ENCODE results near the gene HNRNPL.
"Not testable (repeated sequence)": the region's sequence is repeated elsewhere in the genome, so short reads cannot be mapped to it uniquely, and the experiment has no call there.

HNRNPL gene

GRCh38 chr19:38849860-38850435 lies at the start of gene HNRNPL:
Gene HNRNPL, minus strand, starts transcription at chr19:38849986. Its CDS starts 20 bp downstream, at chr19:38849966.
- peak; percentile 94 for DNase-seq (ENCODE audit: low spot score)

GRCh38 chr19:38898788-38899446 lies 49.1 kb upstream of the HNRNPL start:
- no peak for DNase-seq (ENCODE audit: low spot score)

GRCh38 chr19:38894968-38895367 lies 45.2 kb upstream of the HNRNPL start:
- DNase-seq (ENCODE audit: low spot score): no peak

GRCh38 chr19:38893341-38893771 lies 43.6 kb upstream of the HNRNPL start:
- no peak for DNase-seq (ENCODE audit: low spot score)

- DNase-seq (ENCODE audit: low spot score): no peak
Measured at GRCh38 chr19:38892841-38893240, 43.1 kb upstream of the HNRNPL start.

- DNase-seq (ENCODE audit: low spot score): no peak
Measured at GRCh38 chr19:38891771-38892170, 42.0 kb upstream of the HNRNPL start.

- no peak for DNase-seq (ENCODE audit: low spot score)
Measured at GRCh38 chr19:38890686-38891085, 40.9 kb upstream of the HNRNPL start.

GRCh38 chr19:38889803-38890202 lies 40.0 kb upstream of the HNRNPL start:
- no peak for DNase-seq (ENCODE audit: low spot score)

- DNase-seq (ENCODE audit: low spot score): no peak
Measured at GRCh38 chr19:38888876-38889275, 39.1 kb upstream of the HNRNPL start.

GRCh38 chr19:38884691-38885090 lies 34.9 kb upstream of the HNRNPL start:
- not testable (repeated sequence) for DNase-seq (ENCODE audit: low spot score)

- DNase-seq (ENCODE audit: low spot score): no peak
Measured at GRCh38 chr19:38883286-38883685, 33.5 kb upstream of the HNRNPL start.

- DNase-seq (ENCODE audit: low spot score): no peak
Measured at GRCh38 chr19:38880882-38881609, 31.3 kb upstream of the HNRNPL start.

GRCh38 chr19:38880076-38880881 lies 30.5 kb upstream of the HNRNPL start:
- no peak for DNase-seq (ENCODE audit: low spot score)

- DNase-seq (ENCODE audit: low spot score): no peak
Measured at GRCh38 chr19:38879400-38879751, 29.6 kb upstream of the HNRNPL start.

- DNase-seq (ENCODE audit: low spot score): no peak
Measured at GRCh38 chr19:38878575-38879399, 29.0 kb upstream of the HNRNPL start.

- DNase-seq (ENCODE audit: low spot score): no peak
Measured at GRCh38 chr19:38877781-38878574, 28.2 kb upstream of the HNRNPL start, which contains the start of gene RINL. Gene RINL, minus strand, starts transcription at chr19:38878275. Its CDS starts 1,533 bp downstream, at chr19:38876742.

GRCh38 chr19:38875656-38876395 lies 26.0 kb upstream of the HNRNPL start:
- no peak for DNase-seq (ENCODE audit: low spot score)

GRCh38 chr19:38873400-38873799 lies 23.6 kb upstream of the HNRNPL start:
- not testable (repeated sequence) for DNase-seq (ENCODE audit: low spot score)

GRCh38 chr19:38870612-38871011 lies 20.8 kb upstream of the HNRNPL start:
- no peak for DNase-seq (ENCODE audit: low spot score)
